ENCODE data around the gene ZNF311.

DNA sequence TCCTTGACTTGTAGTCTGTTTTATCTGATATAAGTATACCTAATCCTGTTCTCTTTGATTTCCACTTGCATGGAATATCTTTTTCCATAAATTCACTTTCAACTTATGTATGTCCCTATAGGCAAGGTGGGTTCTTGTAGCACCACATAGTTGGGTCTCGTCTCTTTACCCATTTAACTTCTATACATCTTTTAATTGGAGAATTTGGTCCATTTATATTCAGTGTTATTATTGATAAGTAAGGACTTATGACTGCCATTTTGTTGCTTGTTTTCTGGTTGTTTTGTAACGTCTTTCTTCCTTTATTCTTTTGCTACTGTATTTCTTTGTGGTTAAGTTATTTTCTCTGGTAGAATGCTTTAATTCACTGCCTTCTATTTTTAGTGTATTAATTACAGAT lies 14.5 kb upstream of the ZNF311 start:
- TF ChIP-seq BACH2 (CRISPR knock-in tag; IDR thresholded peaks at IDR 0.05; ENCODE audit: borderline replicate concordance) (no peak), ARNTL (CRISPR knock-in tag; IDR thresholded peaks at IDR 0.05; ENCODE audit: borderline replicate concordance, low read depth) (no peak), ZNF8 (CRISPR knock-in tag; IDR thresholded peaks at IDR 0.05) (no peak), PPARA (CRISPR knock-in tag; IDR thresholded peaks at IDR 0.05; ENCODE audit: borderline replicate concordance) (no peak), ZFP30 (CRISPR knock-in tag; IDR thresholded peaks at IDR 0.05) (no peak), ZNF565 (CRISPR knock-in tag; conservative IDR thresholded peaks at IDR 0.05; ENCODE audit: low read depth) (no peak), ISL1 (CRISPR knock-in tag; IDR thresholded peaks at IDR 0.05) (no peak), ZC3H10 (CRISPR knock-in tag; IDR thresholded peaks at IDR 0.05) (no peak), RARB (CRISPR knock-in tag; IDR thresholded peaks at IDR 0.05) (no peak), ZNF70 (CRISPR knock-in tag; IDR thresholded peaks at IDR 0.05) (no peak)
- TF ChIP-seq, protein P1, sequence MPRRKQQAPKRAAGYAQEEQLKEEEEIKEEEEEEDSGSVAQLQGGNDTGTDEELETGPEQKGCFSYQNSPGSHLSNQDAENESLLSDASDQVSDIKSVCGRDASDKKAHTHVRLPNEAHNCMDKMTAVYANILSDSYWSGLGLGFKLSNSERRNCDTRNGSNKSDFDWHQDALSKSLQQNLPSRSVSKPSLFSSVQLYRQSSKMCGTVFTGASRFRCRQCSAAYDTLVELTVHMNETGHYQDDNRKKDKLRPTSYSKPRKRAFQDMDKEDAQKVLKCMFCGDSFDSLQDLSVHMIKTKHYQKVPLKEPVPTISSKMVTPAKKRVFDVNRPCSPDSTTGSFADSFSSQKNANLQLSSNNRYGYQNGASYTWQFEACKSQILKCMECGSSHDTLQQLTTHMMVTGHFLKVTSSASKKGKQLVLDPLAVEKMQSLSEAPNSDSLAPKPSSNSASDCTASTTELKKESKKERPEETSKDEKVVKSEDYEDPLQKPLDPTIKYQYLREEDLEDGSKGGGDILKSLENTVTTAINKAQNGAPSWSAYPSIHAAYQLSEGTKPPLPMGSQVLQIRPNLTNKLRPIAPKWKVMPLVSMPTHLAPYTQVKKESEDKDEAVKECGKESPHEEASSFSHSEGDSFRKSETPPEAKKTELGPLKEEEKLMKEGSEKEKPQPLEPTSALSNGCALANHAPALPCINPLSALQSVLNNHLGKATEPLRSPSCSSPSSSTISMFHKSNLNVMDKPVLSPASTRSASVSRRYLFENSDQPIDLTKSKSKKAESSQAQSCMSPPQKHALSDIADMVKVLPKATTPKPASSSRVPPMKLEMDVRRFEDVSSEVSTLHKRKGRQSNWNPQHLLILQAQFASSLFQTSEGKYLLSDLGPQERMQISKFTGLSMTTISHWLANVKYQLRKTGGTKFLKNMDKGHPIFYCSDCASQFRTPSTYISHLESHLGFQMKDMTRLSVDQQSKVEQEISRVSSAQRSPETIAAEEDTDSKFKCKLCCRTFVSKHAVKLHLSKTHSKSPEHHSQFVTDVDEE (CRISPR knock-in tag; IDR thresholded peaks at IDR 0.05) = no peak

Measured in SK-N-SH treated with all-trans-retinoic acid at 6 μM for 48 hours (cell line).